Tibial nerve (tissue), 4 donors: ENCODE measurements around the gene INAFM1. TPM values are rescaled to one million over a fixed set of nuclear protein-coding genes. Genes with fewer than 3 reads are reported as not detected.

Experiments
- DNase-seq, 2 donors: peaks; one replicate each; pipeline ENCODE4 v3.0.0-alpha.2; 2019; ENCODE audit warnings: low spot score in 2 of 2
- H3K27ac ChIP-seq, 4 donors: fragments of 200-600 bp; sonication (generic) in 3 of 4; one replicate each; pipeline ENCODE4 v1.5.1; 2017 to 2019; ENCODE audit warnings: mild to moderate bottlenecking in 1 of 4
- H3K27me3 ChIP-seq, 2 donors: fragments of 200-600 bp; sonication (generic) in 1 of 2; one replicate each; pipeline versions ENCODE4 v1.5.1 to v1.6.0; 2017 to 2019
- H3K36me3 ChIP-seq, 3 donors: fragments of 200-600 bp; sonication (generic); one replicate each; pipeline ENCODE4 v1.5.1; 2018 to 2019
- H3K4me1 ChIP-seq, 4 donors: fragments of 200-600 bp; sonication (generic) in 3 of 4; one replicate each; pipeline ENCODE4 v1.5.1; 2017 to 2019
- H3K4me3 ChIP-seq, 4 donors: fragments of 200-600 bp; sonication (generic) in 3 of 4; one replicate each; pipeline ENCODE4 v1.5.1; 2017 to 2019; ENCODE audit warnings: mild to moderate bottlenecking in 1 of 4, moderate library complexity in 1 of 4
- H3K9me3 ChIP-seq, 4 donors: fragments of 200-600 bp; sonication (generic) in 3 of 4; one replicate each; pipeline ENCODE4 v1.5.1; 2017 to 2019
- EP300 ChIP-seq, 2 donors: sonication (generic); formaldehyde crosslinking; IDR thresholded peaks; one replicate each; pipeline ENCODE4 v1.6.1; 2017; ENCODE audit warnings: antibody characterized with exemption in 2 of 2, mild to moderate bottlenecking in 1 of 2
- POLR2A ChIP-seq, 2 donors: fragments of 450-650 bp; IDR thresholded peaks; one replicate each; pipeline ENCODE4 v1.6.1; 2017; ENCODE audit warnings: antibody characterized with exemption in 2 of 2, mild to moderate bottlenecking in 2 of 2, moderate library complexity in 2 of 2
- WGBS, 2 donors: methylation state at CpG; one replicate each; pipeline ENCODE4 v1.1.5; 2018; 5-methylcytosine and 5-hydroxymethylcytosine counted together
- total RNA-seq, 4 donors: library from RNA; depleted of rRNA; stranded (reverse); fragments of >200 nt; gene quantifications; one replicate each; pipeline ENCODE4 v1.1.0, GENCODE V29; 2016
- TF ChIP-seq, protein P1 (sequence below), 5 experiments: fragments of 200-600 bp in 3 of 5; fragments of 450-650 bp in 2 of 5; sonication (generic) in 3 of 5; IDR thresholded peaks; one replicate each; pipeline ENCODE4 v1.5.1; 2016 to 2019; ENCODE audit warnings: antibody characterized with exemption in 5 of 5, mild to moderate bottlenecking in 3 of 5, moderate library complexity in 2 of 5

The INAFM1 gene
- total RNA-seq, 4 donors from 2014 or later = 9.6 to 33.9 (median 25.4) TPM

DNA sequence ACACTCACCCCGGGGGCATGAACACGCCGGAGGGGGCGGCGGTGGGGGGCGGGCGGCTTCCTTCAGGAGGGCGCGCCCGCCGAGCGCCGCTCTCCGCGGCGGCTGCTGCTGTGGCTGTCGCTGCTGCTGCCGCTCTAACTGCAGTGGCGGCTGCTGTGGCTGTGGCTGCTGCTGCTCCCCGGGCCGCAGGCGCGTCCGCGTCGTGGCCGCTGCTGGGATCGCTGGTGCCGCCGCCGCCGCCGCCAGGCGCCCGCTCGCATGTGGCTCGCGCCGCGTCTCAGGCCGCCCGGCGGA is 43.8 kb upstream of the INAFM1 start, which contains the start of gene BBC3:
Gene BBC3, minus strand, starts transcription at position 279 of the 294 bp plus-strand sequence. CDS start 2,768 bp downstream, outside the sequence.
- H3K27me3 ChIP-seq = no peaks in the 10 kb centered on the region
- H3K36me3 ChIP-seq = no peaks in the 10 kb centered on the region
- peak within 1 kb of the TSS; percentile 90 to 99 (median 96) for H3K4me3 ChIP-seq
- no peak for DNase-seq
- H3K4me1 ChIP-seq = peaks cover 0 to 60% (median 36%) of the 10 kb centered on the region in 4 donors
- no peaks in the 10 kb centered on the region for H3K9me3 ChIP-seq
- 0% methylated on average over 16 of the region's 43 CpGs for WGBS, 2 donors
- no peak for TF ChIP-seq EP300 (IDR thresholded peaks at IDR 0.05)
- peak in 1 of 2 donors; percentile 71 for TF ChIP-seq POLR2A (IDR thresholded peaks at IDR 0.05)
- H3K27ac ChIP-seq = peak within 1 kb of the TSS; percentile 93 to 100 (median 98)

DNA sequence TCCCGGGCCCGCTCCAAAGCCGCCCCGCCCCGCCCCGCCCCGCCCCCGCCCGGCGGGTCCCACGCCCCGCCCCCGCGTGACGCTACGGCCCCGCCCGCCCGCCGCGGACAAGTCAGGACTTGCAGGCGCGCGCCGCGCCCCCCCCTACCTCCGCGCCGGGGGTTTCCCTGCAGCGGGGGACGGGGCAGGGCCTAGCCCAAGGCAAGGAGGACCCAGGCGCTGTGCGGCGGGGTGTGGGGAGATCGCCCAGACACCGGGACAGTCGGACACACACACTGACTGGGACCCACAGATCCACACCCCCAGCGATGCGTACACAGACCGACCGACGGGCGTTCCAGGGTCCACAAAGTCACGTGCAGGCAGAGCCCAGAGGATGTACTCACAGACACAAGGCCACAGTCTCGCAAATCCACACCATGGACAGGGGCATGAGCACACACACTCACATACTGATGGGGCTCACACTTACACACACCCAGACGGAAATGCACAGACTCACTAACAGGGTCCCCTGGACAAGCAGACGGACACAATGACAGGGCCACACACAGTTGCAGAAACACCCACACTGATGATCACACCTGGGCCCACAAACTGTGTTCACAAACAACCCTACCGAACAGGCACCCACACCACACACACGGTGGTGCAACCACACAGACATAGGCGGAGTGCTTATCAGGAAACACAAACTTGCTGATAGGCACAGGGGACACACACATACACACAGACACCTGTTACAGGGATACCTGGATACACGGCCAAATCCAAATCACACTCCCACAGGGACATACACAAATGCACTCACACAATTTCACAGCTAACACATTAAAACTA is 43.2 kb upstream of the INAFM1 start:
- Histone ChIP-seq H3K4me1 (peaks cover 0 to 59% (median 34%) of the 10 kb centered on the region in 4 donors), H3K4me3 (peak overlapping the region; percentile 38 to 99 (median 69)), H3K36me3 (no peaks in the 10 kb centered on the region), H3K27ac (peak overlapping the region; percentile 66 to 100 (median 92)), H3K27me3 (no peaks in the 10 kb centered on the region), H3K9me3 (no peaks in the 10 kb centered on the region)
- peak; percentile 76 to 83 for DNase-seq
- WGBS, 2 donors = 8 to 16% methylated on average over 14 to 28 of the region's 51 CpGs
- TF ChIP-seq POLR2A (IDR thresholded peaks at IDR 0.05) = no peak
- TF ChIP-seq EP300 (IDR thresholded peaks at IDR 0.05) = peak in 1 of 2 donors; percentile 56

DNA sequence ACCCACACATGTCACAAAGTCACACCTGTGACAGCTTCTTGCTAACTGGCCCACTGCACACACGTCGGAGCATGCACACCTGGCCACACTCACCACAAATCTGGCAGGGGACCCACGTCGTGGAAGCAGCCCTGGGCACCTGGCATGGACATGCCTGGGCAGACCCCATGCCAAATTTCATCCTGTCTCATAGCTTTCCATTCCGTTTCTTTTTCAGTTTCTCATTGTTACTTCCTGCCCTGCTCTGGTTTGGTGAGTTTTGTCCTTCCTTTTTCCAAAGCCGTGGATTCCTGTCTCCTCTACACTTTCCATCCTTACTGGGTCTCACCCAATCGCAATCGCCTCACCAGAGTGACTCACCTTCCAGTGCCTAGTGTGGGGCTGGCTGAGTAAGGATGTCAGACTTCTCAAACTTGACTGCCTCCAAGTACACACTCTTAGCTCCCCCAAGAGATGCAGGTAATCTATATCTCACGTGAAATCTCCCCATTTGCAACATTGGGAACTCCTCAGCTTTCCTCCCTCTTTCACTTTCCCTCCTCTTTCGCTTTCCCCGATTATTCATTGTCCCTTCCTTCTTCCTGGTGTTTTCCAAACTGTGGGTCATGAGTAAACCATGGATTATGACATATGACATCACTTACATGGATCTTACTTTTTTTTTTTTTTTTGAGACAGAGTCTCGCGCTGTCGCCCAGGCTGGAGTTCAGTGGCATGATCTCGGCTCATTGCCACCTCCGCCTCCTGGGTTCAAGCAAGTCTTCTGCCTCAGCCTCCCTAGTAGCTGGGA is 42.1 kb upstream of the INAFM1 start:
- H3K27me3 ChIP-seq = no peaks in the 10 kb centered on the region
- WGBS, 2 donors = 37 to 44% methylated on average over 16 of the region's 16 CpGs

DNA sequence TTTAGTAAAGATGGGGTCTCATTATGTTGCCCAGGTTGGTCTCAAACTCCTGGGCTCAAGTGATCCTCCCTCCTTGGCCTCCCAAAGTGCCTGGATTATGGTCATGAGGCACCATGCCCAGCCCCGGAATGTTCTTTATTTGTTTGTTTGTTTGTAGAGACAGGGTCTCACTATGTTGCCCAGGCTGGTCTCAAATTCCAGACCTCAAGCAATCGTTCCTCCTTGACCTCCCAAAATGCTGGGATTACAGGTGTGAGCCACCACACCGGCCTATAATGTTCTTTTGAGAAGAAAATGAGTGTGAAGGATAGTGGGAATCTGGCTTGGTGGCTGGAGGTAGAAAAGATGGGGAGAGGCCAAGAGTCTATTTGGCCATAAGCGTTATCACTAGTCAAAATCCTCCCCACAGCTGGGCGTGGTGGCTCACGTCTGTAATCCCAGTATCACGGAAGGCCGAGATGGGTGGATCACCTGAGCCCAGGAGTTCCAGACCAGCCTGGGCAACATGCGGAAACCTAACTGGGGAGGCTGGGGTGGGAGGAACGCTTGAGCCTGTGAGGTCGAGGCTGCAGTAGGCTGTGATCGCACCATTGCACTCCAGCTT is 38.5 kb upstream of the INAFM1 start:
- peaks cover 0 to 39% (median 22%) of the 10 kb centered on the region in 4 donors for H3K4me1 ChIP-seq
- peaks cover 0 to 11% of the 10 kb centered on the region in 2 donors for H3K27me3 ChIP-seq
- H3K4me3 ChIP-seq = no peak overlapping the region
- WGBS, 2 donors = 82 to 91% methylated on average over 12 of the region's 12 CpGs
- H3K27ac ChIP-seq = no peak overlapping the region
- DNase-seq = no peak
- no peaks in the 10 kb centered on the region for H3K36me3 ChIP-seq
- TF ChIP-seq EP300 (IDR thresholded peaks at IDR 0.05) = no peak
- TF ChIP-seq, protein P1, sequence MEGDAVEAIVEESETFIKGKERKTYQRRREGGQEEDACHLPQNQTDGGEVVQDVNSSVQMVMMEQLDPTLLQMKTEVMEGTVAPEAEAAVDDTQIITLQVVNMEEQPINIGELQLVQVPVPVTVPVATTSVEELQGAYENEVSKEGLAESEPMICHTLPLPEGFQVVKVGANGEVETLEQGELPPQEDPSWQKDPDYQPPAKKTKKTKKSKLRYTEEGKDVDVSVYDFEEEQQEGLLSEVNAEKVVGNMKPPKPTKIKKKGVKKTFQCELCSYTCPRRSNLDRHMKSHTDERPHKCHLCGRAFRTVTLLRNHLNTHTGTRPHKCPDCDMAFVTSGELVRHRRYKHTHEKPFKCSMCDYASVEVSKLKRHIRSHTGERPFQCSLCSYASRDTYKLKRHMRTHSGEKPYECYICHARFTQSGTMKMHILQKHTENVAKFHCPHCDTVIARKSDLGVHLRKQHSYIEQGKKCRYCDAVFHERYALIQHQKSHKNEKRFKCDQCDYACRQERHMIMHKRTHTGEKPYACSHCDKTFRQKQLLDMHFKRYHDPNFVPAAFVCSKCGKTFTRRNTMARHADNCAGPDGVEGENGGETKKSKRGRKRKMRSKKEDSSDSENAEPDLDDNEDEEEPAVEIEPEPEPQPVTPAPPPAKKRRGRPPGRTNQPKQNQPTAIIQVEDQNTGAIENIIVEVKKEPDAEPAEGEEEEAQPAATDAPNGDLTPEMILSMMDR (IDR thresholded peaks at IDR 0.05) = no peak
- no peak for TF ChIP-seq POLR2A (IDR thresholded peaks at IDR 0.05)
- no peaks in the 10 kb centered on the region for H3K9me3 ChIP-seq

More for the DNA sequence above, 42.1 kb upstream of the INAFM1 start:
- no peaks in the 10 kb centered on the region for H3K9me3 ChIP-seq
- peak overlapping the region in 2 of 4 donors; percentile 7 to 9 for H3K4me3 ChIP-seq
- H3K4me1 ChIP-seq = peaks cover 0 to 47% (median 23%) of the 10 kb centered on the region in 4 donors
- TF ChIP-seq, protein P1 (IDR thresholded peaks at IDR 0.05) = no peak
- no peak for DNase-seq
- H3K36me3 ChIP-seq = no peaks in the 10 kb centered on the region
- peak overlapping the region; percentile 66 to 100 (median 92) for H3K27ac ChIP-seq

DNA sequence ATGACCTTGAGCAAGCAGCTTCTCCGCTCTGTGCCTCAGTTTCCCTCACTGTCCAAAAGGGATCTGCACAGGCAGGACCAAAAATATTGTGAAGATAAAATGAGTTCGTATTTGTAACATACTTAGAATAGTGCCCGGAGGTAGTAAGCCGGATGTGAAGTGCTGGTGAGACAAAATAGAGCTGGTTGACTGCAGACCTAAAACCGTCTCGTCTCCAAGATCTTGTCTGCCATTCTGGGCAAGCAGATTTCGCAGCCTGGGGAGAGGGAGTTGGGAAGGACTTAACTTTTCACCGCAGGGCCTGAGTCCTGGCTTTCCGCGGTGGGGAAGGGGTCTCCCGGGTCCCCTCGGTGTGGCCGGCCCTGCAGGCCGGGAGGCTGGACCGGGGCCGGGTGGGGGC is 35.5 kb upstream of the INAFM1 start:
- 22 to 26% methylated on average over 8 of the region's 16 CpGs for WGBS, 2 donors
- peak overlapping the region in 3 of 4 donors; percentile 18 to 43 (median 20) for H3K4me3 ChIP-seq
- peaks cover 0 to 40% (median 25%) of the 10 kb centered on the region in 4 donors for H3K4me1 ChIP-seq
- H3K27me3 ChIP-seq = peaks cover 0 to 12% of the 10 kb centered on the region in 2 donors
- H3K36me3 ChIP-seq = no peaks in the 10 kb centered on the region
- H3K27ac ChIP-seq = no peak overlapping the region
- no peak for DNase-seq
- TF ChIP-seq EP300 (IDR thresholded peaks at IDR 0.05) (no peak), POLR2A (IDR thresholded peaks at IDR 0.05) (no peak)
- TF ChIP-seq, protein P1 (IDR thresholded peaks at IDR 0.05) = no peak
- H3K9me3 ChIP-seq = no peaks in the 10 kb centered on the region
